ENCODE results near the gene SELENOI. TPM values are rescaled to one million over a fixed set of nuclear protein-coding genes. Genes with fewer than 3 reads are reported as not detected.

SELENOI gene
- polyA plus RNA-seq, 1 donor (not counting 4 experiments of a cell fraction or from before 2014, with no cell fraction given), result 38.1 TPM

GRCh38 chr2:26428846-26429245 is 82.9 kb downstream of the SELENOI start:
- no peaks in the 10 kb centered on the region for H3K36me3 ChIP-seq (ENCODE audit: control insufficient read depth in 2 of 2, extremely low read depth in 1 of 2, insufficient read depth in 2 of 2, low read length in 2 of 2)
- H3K9me3 ChIP-seq (ENCODE audit: control insufficient read depth, low read depth, low read length), result no peaks in the 10 kb centered on the region
- no peaks in the 10 kb centered on the region for H3K4me1 ChIP-seq (ENCODE audit: control insufficient read depth, extremely low read depth, insufficient read depth, low read length)
- no peaks in the 10 kb centered on the region for H4K20me1 ChIP-seq (ENCODE audit: control insufficient read depth, extremely low read depth, insufficient read depth, low read length)
- no peak for DNase-seq (ENCODE audit: low read depth, low spot score)
- H3K79me2 ChIP-seq (ENCODE audit: control insufficient read depth, insufficient read depth, low read length), result no peaks in the 10 kb centered on the region
- no peak overlapping the region for H3K4me2 ChIP-seq (ENCODE audit: control insufficient read depth, extremely low read depth, insufficient read depth, low read depth, low read length)
- H3K27me3 ChIP-seq (ENCODE audit: control insufficient read depth, extremely low read depth, insufficient read depth, low read length), result peaks cover 8% of the 10 kb centered on the region
- no peak for FAIRE-seq
- no peak overlapping the region for H3K27ac ChIP-seq (ENCODE audit: control insufficient read depth, insufficient read depth, low read length)
- dilution Hi-C loops (cut with MboI; ENCODE audit: extremely low pct_ligation_motif_present, low sequenced_read_pairs), result no loop called here
- no peak for TF ChIP-seq EZH2 (IDR thresholded peaks at IDR 0.05; ENCODE audit: low read length)
- no peak for TF ChIP-seq CTCF (optimal IDR thresholded peaks at IDR 0.05 in 1 of 3, IDR thresholded peaks at IDR 0.05 in 1 of 3, conservative IDR thresholded peaks at IDR 0.05 in 1 of 3; ENCODE audit: extremely low read depth in 1 of 3, insufficient read depth in 2 of 3, low read length in 3 of 3)
- no peak overlapping the region for H3K4me3 ChIP-seq (ENCODE audit: control insufficient read depth in 2 of 3, extremely low read depth in 1 of 3, insufficient read depth in 2 of 3, low read depth in 1 of 3, low read length in 3 of 3)
- no peak overlapping the region for H2AFZ ChIP-seq (ENCODE audit: control insufficient read depth, low read length)
- no peak overlapping the region for H3K9ac ChIP-seq (ENCODE audit: control insufficient read depth, extremely low read depth, insufficient read depth, low read length)
- no peaks in the 10 kb centered on the region for H3K9me1 ChIP-seq (ENCODE audit: control insufficient read depth, extremely low read depth, insufficient read depth, low read length)

- no peak overlapping the region for H3K9ac ChIP-seq (ENCODE audit: control insufficient read depth, extremely low read depth, insufficient read depth, low read length)
- no peaks in the 10 kb centered on the region for H3K79me2 ChIP-seq (ENCODE audit: control insufficient read depth, insufficient read depth, low read length)
- dilution Hi-C loops (cut with MboI; ENCODE audit: extremely low pct_ligation_motif_present, low sequenced_read_pairs), result no loop called here
- TF ChIP-seq CTCF (optimal IDR thresholded peaks at IDR 0.05 in 1 of 3, IDR thresholded peaks at IDR 0.05 in 1 of 3, conservative IDR thresholded peaks at IDR 0.05 in 1 of 3; ENCODE audit: extremely low read depth in 1 of 3, insufficient read depth in 2 of 3, low read length in 3 of 3) (no peak), EZH2 (IDR thresholded peaks at IDR 0.05; ENCODE audit: low read length) (no peak)
- H4K20me1 ChIP-seq (ENCODE audit: control insufficient read depth, extremely low read depth, insufficient read depth, low read length), result no peaks in the 10 kb centered on the region
- no peaks in the 10 kb centered on the region for H3K36me3 ChIP-seq (ENCODE audit: control insufficient read depth in 2 of 2, extremely low read depth in 1 of 2, insufficient read depth in 2 of 2, low read length in 2 of 2)
- H3K4me1 ChIP-seq (ENCODE audit: control insufficient read depth, extremely low read depth, insufficient read depth, low read length), result no peaks in the 10 kb centered on the region
- H2AFZ ChIP-seq (ENCODE audit: control insufficient read depth, low read length), result no peak overlapping the region
- H3K27ac ChIP-seq (ENCODE audit: control insufficient read depth, insufficient read depth, low read length), result no peak overlapping the region
- peaks cover 8% of the 10 kb centered on the region for H3K27me3 ChIP-seq (ENCODE audit: control insufficient read depth, extremely low read depth, insufficient read depth, low read length)
- no peaks in the 10 kb centered on the region for H3K9me3 ChIP-seq (ENCODE audit: control insufficient read depth, low read depth, low read length)
- FAIRE-seq (no peak), DNase-seq (ENCODE audit: low read depth, low spot score) (no peak)
- H3K9me1 ChIP-seq (ENCODE audit: control insufficient read depth, extremely low read depth, insufficient read depth, low read length), result no peaks in the 10 kb centered on the region
- no peak overlapping the region for H3K4me3 ChIP-seq (ENCODE audit: control insufficient read depth in 2 of 3, extremely low read depth in 1 of 3, insufficient read depth in 2 of 3, low read depth in 1 of 3, low read length in 3 of 3)
- H3K4me2 ChIP-seq (ENCODE audit: control insufficient read depth, extremely low read depth, insufficient read depth, low read depth, low read length), result no peak overlapping the region
Observed at GRCh38 chr2:26429779-26430578, 84.0 kb downstream of the SELENOI start.

Measured in keratinocyte (primary cell).